Activated CD4-positive, alpha-beta T cell treated with anti-CD3 and anti-CD28 coated beads, Interleukin-2, amount 50 U/mL, for 1 hour (primary cell): ENCODE data around the gene RIN3.
"Not testable (repeated sequence)": the region's sequence is repeated elsewhere in the genome, so short reads cannot be mapped to it uniquely, and the experiment has no call there.

Experiments used
- DNase-seq: peaks from one replicate; pipeline ENCODE4 v3.0.0-alpha.2; 2020

RIN3 gene

GRCh38 chr14:92531106-92531873 lies 17.7 kb downstream of the RIN3 start:
- no peak for DNase-seq

GRCh38 chr14:92532490-92533163 lies 19.0 kb downstream of the RIN3 start:
- no peak for DNase-seq

- DNase-seq, result peak; percentile 13
Observed at GRCh38 chr14:92534932-92535643, 21.5 kb downstream of the RIN3 start.

GRCh38 chr14:92536231-92536630 lies 22.6 kb downstream of the RIN3 start:
- DNase-seq, result not testable (repeated sequence)

- no peak for DNase-seq
Observed at GRCh38 chr14:92538412-92538985, 24.9 kb downstream of the RIN3 start.

GRCh38 chr14:92539419-92539818 lies 25.8 kb downstream of the RIN3 start:
- DNase-seq, result no peak

GRCh38 chr14:92539875-92540274 lies 26.3 kb downstream of the RIN3 start:
- no peak for DNase-seq

GRCh38 chr14:92540472-92541048 lies 27.0 kb downstream of the RIN3 start:
- no peak for DNase-seq

- DNase-seq, result no peak
Observed at GRCh38 chr14:92542766-92543554, 29.4 kb downstream of the RIN3 start.

- DNase-seq, result no peak
Observed at GRCh38 chr14:92544051-92544720, 30.6 kb downstream of the RIN3 start.

GRCh38 chr14:92546347-92547053 lies 32.9 kb downstream of the RIN3 start:
- DNase-seq, result no peak

- no peak for DNase-seq
Observed at GRCh38 chr14:92549105-92549858, 35.7 kb downstream of the RIN3 start.

GRCh38 chr14:92549859-92550230 lies 36.3 kb downstream of the RIN3 start:
- no peak for DNase-seq

GRCh38 chr14:92551044-92551841 lies 37.7 kb downstream of the RIN3 start:
- no peak for DNase-seq

- no peak for DNase-seq
Observed at GRCh38 chr14:92552066-92552465, 38.5 kb downstream of the RIN3 start.

GRCh38 chr14:92553438-92553837 lies 39.9 kb downstream of the RIN3 start:
- DNase-seq, result no peak

GRCh38 chr14:92555465-92556111 lies 42.0 kb downstream of the RIN3 start:
- DNase-seq, result no peak

GRCh38 chr14:92556255-92556741 lies 42.7 kb downstream of the RIN3 start:
- DNase-seq, result no peak
